Measurements from ENCODE around the gene EP300. TPM values are rescaled to one million over a fixed set of nuclear protein-coding genes. Genes with fewer than 3 reads are reported as not detected.

Gene EP300
- total RNA-seq, 1 donor from 2014 or later, result 57.9 TPM

GRCh38 chr22:41147722-41148121 is 55.3 kb downstream of the EP300 start:
- Mint-ChIP-seq H3K9me3 (no peaks in the 10 kb centered on the region), H3K4me1 (no peaks in the 10 kb centered on the region), H3K36me3 (peaks cover 49% of the 10 kb centered on the region), H3K27ac (no peak overlapping the region), H3K4me3 (no peak overlapping the region), H3K27me3 (ENCODE audit: insufficient read depth, low read depth) (peaks cover 2% of the 10 kb centered on the region)
- Histone ChIP-seq H3K4me2 (no peak overlapping the region), H3F3A (ENCODE audit: low read depth) (peaks cover 22% of the 10 kb centered on the region), H3K36me3 (peaks cover 60% of the 10 kb centered on the region), H3K9ac (no peak overlapping the region), H3K4me1 (no peaks in the 10 kb centered on the region), H3K27ac (peak overlapping the region; percentile 32), H4K20me1 (ENCODE audit: low read depth) (peaks cover 39% of the 10 kb centered on the region), H3K79me2 (ENCODE audit: low read depth) (peaks cover 3% of the 10 kb centered on the region), H2AFZ (replicated peaks) (no peak overlapping the region), H3K27me3 (no peaks in the 10 kb centered on the region), H3K9me3 (ENCODE audit: low read depth) (no peaks in the 10 kb centered on the region), H3K4me3 (no peak overlapping the region)
- TF ChIP-seq CTCF (IDR thresholded peaks at IDR 0.05), result no peak
- no peak for TF ChIP-seq EZH2 (IDR thresholded peaks at IDR 0.05)
- no peak for TF ChIP-seq EZH2phosphoT487 (IDR thresholded peaks at IDR 0.05)
- DNase-seq (ENCODE audit: low spot score), result no peak

GRCh38 chr22:41152902-41153301 is 60.5 kb downstream of the EP300 start:
- peaks cover 61% of the 10 kb centered on the region for H3K36me3 Mint-ChIP-seq
- H3K9ac ChIP-seq, result no peak overlapping the region
- H3K4me1 ChIP-seq, result no peaks in the 10 kb centered on the region
- H3K9me3 Mint-ChIP-seq, result no peaks in the 10 kb centered on the region
- no peak for DNase-seq (ENCODE audit: low spot score)
- no peak overlapping the region for H2AFZ ChIP-seq (replicated peaks)
- no peak overlapping the region for H3K4me2 ChIP-seq
- no peaks in the 10 kb centered on the region for H3K4me1 Mint-ChIP-seq
- peaks cover 79% of the 10 kb centered on the region for H3K36me3 ChIP-seq
- H3K27ac ChIP-seq, result no peak overlapping the region
- no peak overlapping the region for H3K27ac Mint-ChIP-seq
- no peaks in the 10 kb centered on the region for H3K79me2 ChIP-seq (ENCODE audit: low read depth)
- peaks cover 20% of the 10 kb centered on the region for H3F3A ChIP-seq (ENCODE audit: low read depth)
- no peaks in the 10 kb centered on the region for H3K9me3 ChIP-seq (ENCODE audit: low read depth)
- peaks cover 3% of the 10 kb centered on the region for H3K27me3 Mint-ChIP-seq (ENCODE audit: insufficient read depth, low read depth)
- no peak overlapping the region for H3K4me3 ChIP-seq
- peaks cover 39% of the 10 kb centered on the region for H4K20me1 ChIP-seq (ENCODE audit: low read depth)
- TF ChIP-seq CTCF (IDR thresholded peaks at IDR 0.05) (no peak), EZH2 (IDR thresholded peaks at IDR 0.05) (no peak), EZH2phosphoT487 (IDR thresholded peaks at IDR 0.05) (no peak)
- H3K4me3 Mint-ChIP-seq, result no peak overlapping the region
- no peaks in the 10 kb centered on the region for H3K27me3 ChIP-seq

GRCh38 chr22:41157083-41157482 is 64.7 kb downstream of the EP300 start:
- H4K20me1 ChIP-seq (ENCODE audit: low read depth), result peaks cover 35% of the 10 kb centered on the region
- no peak overlapping the region for H2AFZ ChIP-seq (replicated peaks)
- H3K4me1 ChIP-seq, result no peaks in the 10 kb centered on the region
- peaks cover 53% of the 10 kb centered on the region for H3K36me3 Mint-ChIP-seq
- H3K27me3 ChIP-seq, result no peaks in the 10 kb centered on the region
- no peak overlapping the region for H3K27ac Mint-ChIP-seq
- H3K4me3 ChIP-seq, result no peak overlapping the region
- H3F3A ChIP-seq (ENCODE audit: low read depth), result peaks cover 16% of the 10 kb centered on the region
- TF ChIP-seq CTCF (IDR thresholded peaks at IDR 0.05) (no peak), EZH2 (IDR thresholded peaks at IDR 0.05) (no peak), EZH2phosphoT487 (IDR thresholded peaks at IDR 0.05) (no peak)
- peaks cover 3% of the 10 kb centered on the region for H3K79me2 ChIP-seq (ENCODE audit: low read depth)
- peaks cover 75% of the 10 kb centered on the region for H3K36me3 ChIP-seq
- H3K4me2 ChIP-seq, result no peak overlapping the region
- no peak for DNase-seq (ENCODE audit: low spot score)
- H3K4me1 Mint-ChIP-seq, result no peaks in the 10 kb centered on the region
- no peak overlapping the region for H3K27ac ChIP-seq
- H3K9ac ChIP-seq, result no peak overlapping the region
- no peak overlapping the region for H3K4me3 Mint-ChIP-seq
- peaks cover 3% of the 10 kb centered on the region for H3K27me3 Mint-ChIP-seq (ENCODE audit: insufficient read depth, low read depth)
- H3K9me3 Mint-ChIP-seq, result no peaks in the 10 kb centered on the region
- H3K9me3 ChIP-seq (ENCODE audit: low read depth), result no peaks in the 10 kb centered on the region

All from neural progenitor cell (in vitro differentiated cells).